ENCODE results near the gene HAVCR2.

The HAVCR2 gene

GRCh38 chr5:157157293-157157891 is 48.5 kb upstream of the HAVCR2 start (continued):
- TF ChIP-seq ZBTB49 (tag by site-specific recombination; IDR thresholded peaks at IDR 0.05; ENCODE audit: low read depth) (no peak), ZFP69B (tag by site-specific recombination; IDR thresholded peaks at IDR 0.05) (no peak), ZSCAN23 (tag by site-specific recombination; IDR thresholded peaks at IDR 0.05) (no peak), ZFP41 (tag by site-specific recombination; IDR thresholded peaks at IDR 0.05; ENCODE audit: borderline replicate concordance) (no peak), ZNF513 (tag by site-specific recombination; IDR thresholded peaks at IDR 0.05) (no peak), ZNF692 (tag by site-specific recombination; IDR thresholded peaks at IDR 0.05) (no peak), RBAK (tag by site-specific recombination; IDR thresholded peaks at IDR 0.05) (no peak), PRDM1 (tag by site-specific recombination; IDR thresholded peaks at IDR 0.05) (no peak), ZBTB6 (tag by site-specific recombination; IDR thresholded peaks at IDR 0.05) (no peak), ZNF768 (tag by site-specific recombination; IDR thresholded peaks at IDR 0.05) (no peak), ZNF521 (tag by site-specific recombination; IDR thresholded peaks at IDR 0.05) (no peak), ZNF792 (tag by site-specific recombination; IDR thresholded peaks at IDR 0.05) (no peak), ZNF221 (tag by site-specific recombination; IDR thresholded peaks at IDR 0.05; ENCODE audit: borderline replicate concordance) (no peak), ZBTB8A (tag by site-specific recombination; IDR thresholded peaks at IDR 0.05) (peak; percentile 47; the same call in 1 of the 2 replicates), ZBTB21 (tag by site-specific recombination; IDR thresholded peaks at IDR 0.05) (no peak), ZNF514 (tag by site-specific recombination; IDR thresholded peaks at IDR 0.05) (no peak), MYNN (tag by site-specific recombination; IDR thresholded peaks at IDR 0.05; ENCODE audit: borderline replicate concordance) (no peak), ZNF169 (tag by site-specific recombination; IDR thresholded peaks at IDR 0.05) (no peak), ZNF266 (tag by site-specific recombination; IDR thresholded peaks at IDR 0.05; ENCODE audit: low read depth) (peak; percentile 33; the same call in 1 of the 2 replicates), ZNF202 (tag by site-specific recombination; IDR thresholded peaks at IDR 0.05; ENCODE audit: borderline replicate concordance) (peak; percentile 58; the same call in 1 of the 2 replicates), ZNF148 (tag by site-specific recombination; IDR thresholded peaks at IDR 0.05; ENCODE audit: borderline replicate concordance) (no peak), ZNF248 (tag by site-specific recombination; IDR thresholded peaks at IDR 0.05) (no peak), ZNF629 (tag by site-specific recombination; IDR thresholded peaks at IDR 0.05) (0 out of 2 replicates have a peak, but pooled peaks have one; percentile 13), BCL6B (tag by site-specific recombination; IDR thresholded peaks at IDR 0.05) (no peak), AEBP2 (tag by site-specific recombination; IDR thresholded peaks at IDR 0.05; ENCODE audit: borderline replicate concordance) (no peak), MEIS1 (CRISPR knock-in tag; IDR thresholded peaks at IDR 0.05; ENCODE audit: borderline replicate concordance) (no peak)

Measured in HEK293 (cell line).